HG03442 (cell line): ENCODE measurements around the gene CSAG2.

Experiments used
- ATAC-seq: cut with Tn5 transposase; IDR thresholded peaks from one replicate; pipeline ENCODE4 v1.9.1; 2021; ENCODE audit warnings: mild to moderate bottlenecking, moderate library complexity; ENCODE audit not compliant: unreplicated experiment

Gene CSAG2

DNA sequence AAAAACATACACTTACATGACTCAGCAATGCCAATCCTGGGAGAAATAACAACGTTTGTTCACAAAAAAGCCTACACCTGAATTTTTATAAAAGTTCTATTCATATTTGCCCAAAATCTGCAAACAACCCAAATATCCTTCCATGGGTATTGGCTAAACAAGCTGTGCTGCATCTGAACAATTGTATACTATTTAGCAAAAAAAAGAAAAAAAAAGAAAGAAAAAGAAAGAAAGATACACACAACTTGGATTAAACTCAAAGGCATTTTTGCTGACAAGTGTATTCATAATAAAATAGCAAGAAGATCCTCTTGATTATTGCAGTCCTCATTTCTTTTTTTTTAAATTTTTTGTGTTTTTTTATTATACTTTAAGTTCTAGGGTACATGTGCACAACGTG lies 34.9 kb downstream of the CSAG2 start:
- ATAC-seq, result no peak

- no peak for ATAC-seq
Observed at GRCh38 chrX:152663086-152663485, 46.0 kb downstream of the CSAG2 start.

DNA sequence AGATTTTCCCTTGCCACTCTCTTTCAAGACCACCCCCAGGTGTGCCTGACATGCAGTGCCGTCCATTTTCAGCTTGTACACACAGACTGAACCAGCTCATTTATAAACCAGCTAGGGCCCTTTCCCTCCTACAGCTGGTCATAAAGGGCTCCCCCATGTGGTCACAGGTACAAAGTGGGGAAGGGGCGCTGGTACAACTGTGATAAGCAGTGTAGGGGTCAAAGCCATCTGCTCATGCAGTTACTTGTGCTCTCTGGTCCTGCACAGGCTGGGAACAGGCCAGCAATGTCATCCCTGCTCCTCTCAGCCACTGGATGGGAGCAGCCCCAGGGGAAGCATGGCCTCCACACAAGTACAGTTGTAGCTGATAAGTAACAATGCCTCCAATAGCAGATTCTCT lies 50.8 kb downstream of the CSAG2 start:
- no peak for ATAC-seq
